Smooth muscle cell (in vitro differentiated cells): ENCODE results near the gene LMOD2. TPM values are rescaled to one million over a fixed set of nuclear protein-coding genes. Genes with fewer than 3 reads are reported as not detected.

Source experiments
- DNase-seq: peaks from one replicate; lab custom pipeline; 2025; ENCODE audit not compliant: unreplicated experiment; lab: John Stamatoyannopoulos, UW
- H2AFZ ChIP-seq: fragments of 200-600 bp; sonication (generic); 2 replicates; pipeline ENCODE4 v1.6.0; 2016; ENCODE audit warnings: antibody characterized with exemption, low read depth, mild to moderate bottlenecking
- H3F3A ChIP-seq: fragments of 200-600 bp; sonication (generic); 2 replicates; pipeline ENCODE4 v1.6.0; 2017; ENCODE audit warnings: antibody characterized with exemption, low read depth
- H3K27ac ChIP-seq: fragments of 200-600 bp; sonication (generic); 2 replicates; pipeline ENCODE4 v1.5.1; 2016; ENCODE audit warnings: low read depth, mild to moderate bottlenecking
- H3K27me3 ChIP-seq: fragments of 200-600 bp; sonication (generic); 2 replicates; pipeline ENCODE4 v1.6.1; 2016; ENCODE audit warnings: low read depth, mild to moderate bottlenecking
- H3K36me3 ChIP-seq: fragments of 200-600 bp; sonication (generic); 2 replicates; pipeline ENCODE4 v1.5.1; 2016; ENCODE audit warnings: low read depth
- H3K4me1 ChIP-seq: fragments of 200-600 bp; sonication (generic); 2 replicates; pipeline ENCODE4 v1.5.1; 2016; ENCODE audit warnings: low read depth
- H3K4me2 ChIP-seq: fragments of 200-600 bp; sonication (generic); 2 replicates; pipeline ENCODE4 v1.6.0; 2016; ENCODE audit warnings: mild to moderate bottlenecking
- H3K4me3 ChIP-seq: fragments of 200-600 bp; sonication (generic); 2 replicates; pipeline ENCODE4 v1.5.1; 2016; ENCODE audit warnings: mild to moderate bottlenecking
- H3K79me2 ChIP-seq: fragments of 200-600 bp; sonication (generic); 2 replicates; pipeline ENCODE4 v1.6.0; 2016; ENCODE audit warnings: low read depth, mild to moderate bottlenecking
- H3K9ac ChIP-seq: fragments of 200-600 bp; sonication (generic); 2 replicates; pipeline ENCODE4 v1.6.0; 2016; ENCODE audit warnings: low read depth
- H3K9me3 ChIP-seq: fragments of 200-600 bp; sonication (generic); replicated peaks from 2 replicates; pipeline ENCODE4 v1.5.1; 2016; ENCODE audit warnings: low read depth
- H4K20me1 ChIP-seq: fragments of 200-600 bp; sonication (generic); 2 replicates; pipeline ENCODE4 v1.6.0; 2016; ENCODE audit warnings: low read depth
- WGBS: methylation state at CpG from one replicate; pipeline ENCODE4 v1.1.7; 2016; ENCODE audit warnings: low lambda C conversion rate; 5-methylcytosine and 5-hydroxymethylcytosine counted together
- polyA plus RNA-seq: library from polyadenylated mRNA; unstranded; fragments of >200 nt; fragmentation: Nextera tagmentation; extraction: Ambion mirVana; gene quantifications from 2 replicates; pipeline ENCODE4 v1.2.1, GENCODE V29; 2016
- total RNA-seq: library from RNA; depleted of rRNA; stranded (reverse); fragments of >200 nt; gene quantifications from 2 replicates; pipeline ENCODE4 v1.2.3, GENCODE V29; 2014
- TF ChIP-seq, protein P1 (sequence below): fragments of 200-600 bp; sonication (generic); IDR thresholded peaks from 2 replicates; pipeline ENCODE4 v1.5.1; 2017; ENCODE audit warnings: borderline replicate concordance, mild to moderate bottlenecking, antibody characterized with exemption; ENCODE audit not compliant: insufficient read depth, poor library complexity, severe bottlenecking

The LMOD2 gene
- total and polyA plus RNA-seq, 2 experiments from 2014 or later = 0.10 TPM; not detected in 1

DNA sequence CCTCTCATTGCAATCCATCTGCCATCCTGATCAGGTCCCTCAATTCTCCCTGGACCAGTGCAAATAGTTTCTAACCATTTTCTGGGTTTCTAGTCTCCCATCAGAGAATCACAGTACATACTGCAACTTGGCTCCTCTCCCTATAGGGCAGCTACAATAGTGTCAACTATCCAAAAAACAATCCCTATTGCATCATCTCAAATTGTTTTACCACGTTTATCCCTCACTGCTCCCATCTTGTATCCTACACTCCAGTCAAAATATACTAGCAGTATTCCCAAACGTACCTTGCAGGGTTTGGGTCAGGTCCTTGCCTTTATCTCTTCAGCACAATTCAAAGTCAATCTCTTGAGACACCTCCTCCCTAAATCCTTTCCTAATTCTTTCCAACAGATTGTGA is 30.4 kb upstream of the LMOD2 start:
- Histone ChIP-seq H3K27me3 (no peaks in the 10 kb centered on the region), H3K9ac (no peak overlapping the region), H4K20me1 (no peaks in the 10 kb centered on the region), H3K9me3 (no peaks in the 10 kb centered on the region), H3K4me1 (no peaks in the 10 kb centered on the region), H3K79me2 (no peaks in the 10 kb centered on the region), H3K36me3 (no peaks in the 10 kb centered on the region), H2AFZ (no peak overlapping the region), H3K27ac (no peak overlapping the region), H3K4me2 (no peak overlapping the region), H3F3A (no peaks in the 10 kb centered on the region), H3K4me3 (no peak overlapping the region)
- 90% methylated on average over 2 of the region's 2 CpGs for WGBS
- DNase-seq = no peak
- TF ChIP-seq, protein P1, sequence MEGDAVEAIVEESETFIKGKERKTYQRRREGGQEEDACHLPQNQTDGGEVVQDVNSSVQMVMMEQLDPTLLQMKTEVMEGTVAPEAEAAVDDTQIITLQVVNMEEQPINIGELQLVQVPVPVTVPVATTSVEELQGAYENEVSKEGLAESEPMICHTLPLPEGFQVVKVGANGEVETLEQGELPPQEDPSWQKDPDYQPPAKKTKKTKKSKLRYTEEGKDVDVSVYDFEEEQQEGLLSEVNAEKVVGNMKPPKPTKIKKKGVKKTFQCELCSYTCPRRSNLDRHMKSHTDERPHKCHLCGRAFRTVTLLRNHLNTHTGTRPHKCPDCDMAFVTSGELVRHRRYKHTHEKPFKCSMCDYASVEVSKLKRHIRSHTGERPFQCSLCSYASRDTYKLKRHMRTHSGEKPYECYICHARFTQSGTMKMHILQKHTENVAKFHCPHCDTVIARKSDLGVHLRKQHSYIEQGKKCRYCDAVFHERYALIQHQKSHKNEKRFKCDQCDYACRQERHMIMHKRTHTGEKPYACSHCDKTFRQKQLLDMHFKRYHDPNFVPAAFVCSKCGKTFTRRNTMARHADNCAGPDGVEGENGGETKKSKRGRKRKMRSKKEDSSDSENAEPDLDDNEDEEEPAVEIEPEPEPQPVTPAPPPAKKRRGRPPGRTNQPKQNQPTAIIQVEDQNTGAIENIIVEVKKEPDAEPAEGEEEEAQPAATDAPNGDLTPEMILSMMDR = no peak

DNA sequence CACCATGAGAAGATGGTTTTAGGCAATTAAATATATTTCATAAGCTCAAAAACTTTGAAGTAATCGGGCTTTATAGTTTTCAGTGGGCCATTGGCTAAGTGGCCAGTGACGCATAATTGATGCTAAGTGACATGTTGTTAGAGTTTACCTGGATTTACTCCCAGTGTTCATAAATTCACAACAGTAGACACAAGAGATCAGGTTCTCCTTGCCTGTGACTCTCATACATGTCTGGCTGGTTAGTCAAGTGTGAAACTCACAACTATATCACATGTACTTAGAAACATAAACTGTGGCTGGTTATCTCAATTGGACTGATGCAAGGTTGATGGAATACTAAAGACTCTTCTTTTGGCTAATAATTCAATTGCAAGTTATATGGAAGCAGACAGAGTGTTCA is 27.8 kb upstream of the LMOD2 start:
- Histone ChIP-seq H3K4me3 (no peak overlapping the region), H3K27me3 (no peaks in the 10 kb centered on the region), H3K4me2 (no peak overlapping the region), H3K4me1 (no peaks in the 10 kb centered on the region), H2AFZ (no peak overlapping the region), H3K9ac (no peak overlapping the region), H3K9me3 (no peaks in the 10 kb centered on the region), H3K79me2 (no peaks in the 10 kb centered on the region), H4K20me1 (no peaks in the 10 kb centered on the region), H3K27ac (no peak overlapping the region), H3K36me3 (no peaks in the 10 kb centered on the region), H3F3A (no peaks in the 10 kb centered on the region)
- 84% methylated on average over 2 of the region's 2 CpGs for WGBS
- DNase-seq = no peak
- TF ChIP-seq, protein P1 = no peak

DNA sequence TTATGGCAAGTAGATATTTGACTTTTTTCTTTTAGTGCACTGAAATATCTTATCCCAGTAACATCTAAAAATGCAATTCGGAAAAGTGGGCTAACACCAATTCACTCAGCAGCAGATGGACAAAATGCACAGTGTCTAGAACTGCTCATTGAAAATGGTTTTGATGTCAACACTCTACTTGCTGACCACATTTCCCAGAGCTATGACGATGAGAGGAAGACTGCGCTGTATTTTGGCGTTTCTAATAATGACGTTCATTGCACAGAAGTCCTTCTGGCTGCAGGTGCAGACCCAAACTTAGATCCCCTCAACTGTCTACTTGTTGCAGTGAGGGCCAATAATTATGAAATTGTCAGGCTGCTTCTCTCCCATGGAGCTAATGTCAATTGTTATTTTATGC is 26.8 kb upstream of the LMOD2 start:
- Histone ChIP-seq H3K36me3 (no peaks in the 10 kb centered on the region), H3K4me2 (no peak overlapping the region), H3K9me3 (no peaks in the 10 kb centered on the region), H3K27ac (no peak overlapping the region), H3K27me3 (no peaks in the 10 kb centered on the region), H3K4me1 (no peaks in the 10 kb centered on the region), H2AFZ (no peak overlapping the region), H3F3A (no peaks in the 10 kb centered on the region), H3K4me3 (no peak overlapping the region), H4K20me1 (no peaks in the 10 kb centered on the region), H3K79me2 (no peaks in the 10 kb centered on the region), H3K9ac (no peak overlapping the region)
- DNase-seq = no peak
- TF ChIP-seq, protein P1 = no peak
- 90% methylated on average over 5 of the region's 5 CpGs for WGBS

DNA sequence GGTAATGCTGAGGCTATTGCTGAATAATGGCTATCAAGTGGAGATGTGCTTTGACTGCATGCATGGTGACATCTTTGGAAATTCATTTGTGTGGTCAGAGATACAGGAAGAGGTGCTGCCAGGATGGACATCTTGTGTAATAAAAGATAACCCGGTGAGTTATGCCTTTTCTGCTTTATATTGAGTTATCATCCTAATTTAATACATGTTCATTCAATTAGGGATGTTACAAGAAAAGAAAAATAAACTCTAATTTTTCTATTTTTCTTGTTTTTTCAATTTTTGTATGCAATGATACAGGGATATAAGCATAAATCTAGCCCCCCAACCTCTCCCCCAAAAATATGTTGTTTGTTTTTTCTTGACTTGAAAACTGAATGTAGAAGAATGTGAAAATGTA is 26.4 kb upstream of the LMOD2 start:
- Histone ChIP-seq H4K20me1 (no peaks in the 10 kb centered on the region), H3K36me3 (no peaks in the 10 kb centered on the region), H3K4me3 (no peak overlapping the region), H3K4me1 (no peaks in the 10 kb centered on the region), H3K4me2 (no peak overlapping the region), H3K27me3 (no peaks in the 10 kb centered on the region), H3K9me3 (no peaks in the 10 kb centered on the region), H3K79me2 (no peaks in the 10 kb centered on the region), H2AFZ (no peak overlapping the region), H3K27ac (no peak overlapping the region), H3K9ac (no peak overlapping the region), H3F3A (no peaks in the 10 kb centered on the region)
- 80% methylated on average over 1 of the region's 1 CpG for WGBS
- DNase-seq = no peak
- TF ChIP-seq, protein P1 = no peak
